HFFc6 (cell line): ENCODE measurements around the gene PKDREJ. TPM values are rescaled to one million over a fixed set of nuclear protein-coding genes. Genes with fewer than 3 reads are reported as not detected.
"Not testable (repeated sequence)": the region's sequence is repeated elsewhere in the genome, so short reads cannot be mapped to it uniquely, and the experiment has no call there.

ENCODE experiments used
- DNase-seq: peaks from one replicate; pipeline ENCODE4 v3.0.0-alpha.2; 2018
- H3K27ac Mint-ChIP-seq: 2 replicates; pipeline ENCODE4 v1.8.0; 2020; ENCODE audit warnings: mild to moderate bottlenecking, mixed read lengths
- H3K27me3 Mint-ChIP-seq: 2 replicates; pipeline ENCODE4 v1.8.0; 2021; ENCODE audit warnings: mild to moderate bottlenecking, moderate library complexity, mixed read lengths; ENCODE audit not compliant: insufficient read depth
- H3K36me3 Mint-ChIP-seq: 2 replicates; pipeline ENCODE4 v1.8.0; 2021; ENCODE audit warnings: low read depth, mixed read lengths
- H3K4me1 Mint-ChIP-seq: 2 replicates; pipeline ENCODE4 v1.8.0; 2020; ENCODE audit warnings: low read depth, mixed read lengths
- H3K4me3 Mint-ChIP-seq: 2 replicates; pipeline ENCODE4 v1.8.0; 2020; ENCODE audit warnings: mild to moderate bottlenecking, moderate library complexity, mixed read lengths
- H3K9me3 Mint-ChIP-seq: 2 replicates; pipeline ENCODE4 v1.8.0; 2020; ENCODE audit warnings: mild to moderate bottlenecking, mixed read lengths
- long read RNA-seq: library from polyadenylated mRNA; unstranded; transcript quantifications from one replicate; pipeline ENCODE4 v2.0.0, GENCODE V29; 2019
- total RNA-seq, 6 experiments: library from RNA; stranded (reverse); fragmentation: NEBNext Ultra II Directional; extraction: Animal tissue kit (Norgen Biotek cat#: 25700); gene quantifications; 2 replicates in 1 of 6; 3 replicates in 5 of 6; pipeline ENCODE4 v1.2.3, GENCODE V29; 2021
- TF ChIP-seq, protein P1 (sequence below): fragments of 200-600 bp; sonication (generic); IDR thresholded peaks from 2 replicates; pipeline ENCODE4 v1.5.0; 2021; ENCODE audit warnings: antibody characterized with exemption, mild to moderate bottlenecking

PKDREJ gene, protein sequence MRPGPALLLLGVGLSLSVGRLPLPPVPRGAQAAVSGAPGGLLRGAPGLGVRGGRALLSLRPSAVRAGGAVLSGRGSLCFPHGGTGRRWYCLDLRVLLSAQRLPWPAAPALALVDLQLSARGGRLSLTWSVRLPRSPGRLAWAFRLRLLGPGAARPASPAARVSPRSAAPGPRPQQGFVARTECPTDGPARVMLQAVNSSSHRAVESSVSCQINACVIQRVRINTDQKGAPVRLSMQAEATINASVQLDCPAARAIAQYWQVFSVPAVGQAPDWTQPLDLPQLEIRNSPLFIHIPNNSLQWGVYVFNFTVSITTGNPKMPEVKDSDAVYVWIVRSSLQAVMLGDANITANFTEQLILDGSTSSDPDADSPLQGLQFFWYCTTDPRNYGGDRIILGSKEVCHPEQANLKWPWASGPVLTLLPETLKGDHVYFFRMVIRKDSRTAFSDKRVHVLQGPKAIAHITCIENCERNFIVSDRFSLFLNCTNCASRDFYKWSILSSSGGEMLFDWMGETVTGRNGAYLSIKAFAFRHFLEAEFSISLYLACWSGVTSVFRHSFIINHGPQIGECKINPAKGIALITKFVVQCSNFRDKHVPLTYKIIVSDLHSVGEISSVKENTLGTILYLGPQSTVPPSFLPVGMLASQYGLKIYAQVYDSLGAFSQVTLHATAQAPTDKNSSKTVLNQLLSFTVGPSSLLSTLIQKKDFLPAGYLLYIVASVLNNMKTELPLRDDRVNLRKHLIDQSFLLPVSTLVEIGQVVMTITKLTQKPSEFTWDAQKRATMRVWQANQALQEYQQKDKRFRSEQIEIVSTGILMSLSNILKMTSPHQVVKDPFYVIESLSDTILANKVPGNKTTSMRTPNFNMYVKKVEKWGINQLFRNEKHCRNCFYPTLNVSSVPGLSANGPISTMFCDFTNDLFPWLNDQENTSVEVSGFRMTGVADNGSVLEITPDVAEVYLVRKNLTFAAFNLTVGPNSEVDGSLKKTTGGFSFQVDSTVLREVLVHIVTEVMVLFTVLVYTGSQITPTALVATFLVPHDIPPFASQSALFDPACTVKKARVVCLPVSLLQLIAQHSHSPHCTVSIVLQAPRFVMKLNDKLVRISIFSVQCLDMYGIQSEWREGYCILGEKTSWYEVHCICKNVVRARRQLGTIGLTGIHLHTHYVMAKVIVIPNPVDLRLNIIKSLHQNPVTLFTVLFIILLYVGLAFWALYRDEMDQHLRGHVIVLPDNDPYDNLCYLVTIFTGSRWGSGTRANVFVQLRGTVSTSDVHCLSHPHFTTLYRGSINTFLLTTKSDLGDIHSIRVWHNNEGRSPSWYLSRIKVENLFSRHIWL (N-terminal part only)
- total RNA-seq, result not detected
- long read RNA-seq, result 0 reads

DNA sequence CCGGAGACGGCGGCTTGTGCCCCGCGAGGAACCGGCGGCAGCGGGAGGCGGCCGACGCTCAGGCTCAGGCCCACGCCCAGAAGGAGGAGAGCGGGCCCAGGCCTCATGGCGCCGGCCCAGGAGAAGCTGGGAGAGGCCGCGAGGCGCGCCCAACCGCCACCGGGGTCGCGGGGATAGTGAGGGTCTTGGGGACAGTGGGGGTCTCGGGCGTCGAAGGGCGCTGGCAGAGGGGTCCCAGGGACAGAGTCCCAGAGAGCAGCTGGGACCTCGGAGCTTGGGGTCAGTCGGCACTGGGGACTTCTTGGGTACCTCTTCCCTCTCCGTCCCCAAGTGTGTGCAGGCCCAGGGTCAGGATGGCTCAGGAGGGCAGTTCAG is at the start of gene PKDREJ:
PKDREJ (minus strand) TSS at position 128 of the 375 bp plus-strand sequence; CDS start at position 107, 21 bp downstream.
- Mint-ChIP-seq H3K4me1 (peaks cover 13% of the 10 kb centered on the region), H3K9me3 (peaks cover 32% of the 10 kb centered on the region), H3K4me3 (no peak within 1 kb of the TSS), H3K27me3 (peaks cover 23% of the 10 kb centered on the region), H3K27ac (no peak within 1 kb of the TSS), H3K36me3 (peaks cover 19% of the 10 kb centered on the region; the same call in 1 of the 2 replicates)
- no peak for DNase-seq
- TF ChIP-seq, protein P1, sequence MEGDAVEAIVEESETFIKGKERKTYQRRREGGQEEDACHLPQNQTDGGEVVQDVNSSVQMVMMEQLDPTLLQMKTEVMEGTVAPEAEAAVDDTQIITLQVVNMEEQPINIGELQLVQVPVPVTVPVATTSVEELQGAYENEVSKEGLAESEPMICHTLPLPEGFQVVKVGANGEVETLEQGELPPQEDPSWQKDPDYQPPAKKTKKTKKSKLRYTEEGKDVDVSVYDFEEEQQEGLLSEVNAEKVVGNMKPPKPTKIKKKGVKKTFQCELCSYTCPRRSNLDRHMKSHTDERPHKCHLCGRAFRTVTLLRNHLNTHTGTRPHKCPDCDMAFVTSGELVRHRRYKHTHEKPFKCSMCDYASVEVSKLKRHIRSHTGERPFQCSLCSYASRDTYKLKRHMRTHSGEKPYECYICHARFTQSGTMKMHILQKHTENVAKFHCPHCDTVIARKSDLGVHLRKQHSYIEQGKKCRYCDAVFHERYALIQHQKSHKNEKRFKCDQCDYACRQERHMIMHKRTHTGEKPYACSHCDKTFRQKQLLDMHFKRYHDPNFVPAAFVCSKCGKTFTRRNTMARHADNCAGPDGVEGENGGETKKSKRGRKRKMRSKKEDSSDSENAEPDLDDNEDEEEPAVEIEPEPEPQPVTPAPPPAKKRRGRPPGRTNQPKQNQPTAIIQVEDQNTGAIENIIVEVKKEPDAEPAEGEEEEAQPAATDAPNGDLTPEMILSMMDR, result no peak

DNA sequence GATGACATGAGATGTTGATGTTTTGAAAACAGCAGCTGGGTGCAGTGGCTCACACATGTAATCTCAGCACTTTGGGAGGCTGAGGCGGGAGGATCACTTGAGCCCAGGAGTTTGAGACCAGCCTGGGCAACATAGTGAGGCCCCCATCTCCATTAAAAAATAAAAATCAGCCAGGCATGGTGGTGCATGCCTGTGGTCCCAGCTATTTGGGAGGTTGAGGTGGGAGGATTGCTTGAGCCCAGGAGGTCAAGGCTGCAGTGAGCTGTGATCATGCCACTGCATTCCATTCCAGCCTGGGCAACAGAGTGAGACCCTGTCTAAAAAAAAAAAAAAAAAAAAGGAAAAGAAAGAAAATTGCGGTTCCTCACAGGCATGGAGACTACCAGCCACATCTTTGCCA is 49.7 kb upstream of the PKDREJ start:
- H3K9me3 Mint-ChIP-seq, H3K27ac Mint-ChIP-seq, DNase-seq, H3K4me1 Mint-ChIP-seq, H3K27me3 Mint-ChIP-seq, H3K4me3 Mint-ChIP-seq: not testable (repeated sequence)
- H3K36me3 Mint-ChIP-seq, result peaks cover 13% of the 10 kb centered on the region; the same call in 1 of the 2 replicates

DNA sequence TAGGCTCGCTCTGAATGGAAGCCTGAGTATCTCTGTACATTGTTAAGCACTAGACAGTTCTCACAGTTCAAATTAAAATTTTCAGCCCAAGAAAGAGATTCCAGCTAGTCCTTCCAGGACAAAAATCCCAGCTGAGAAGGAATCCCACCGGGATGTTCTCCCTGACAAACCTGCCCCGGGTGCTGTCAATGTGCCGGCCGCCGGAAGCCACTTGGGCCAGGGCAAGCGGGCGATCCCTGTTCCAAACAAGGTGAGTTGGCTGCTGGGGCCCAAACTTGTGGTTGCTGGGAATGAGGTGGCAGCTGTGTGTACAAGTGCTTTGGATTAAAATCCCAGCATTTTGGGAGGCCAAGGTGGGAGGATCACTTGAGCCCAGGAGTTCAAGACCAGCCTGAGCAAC is 48.9 kb upstream of the PKDREJ start:
- Mint-ChIP-seq H3K4me1 (peaks cover 6% of the 10 kb centered on the region), H3K4me3 (no peak overlapping the region), H3K9me3 (no peaks in the 10 kb centered on the region), H3K27ac (no peak overlapping the region), H3K27me3 (no peaks in the 10 kb centered on the region), H3K36me3 (peaks cover 7% of the 10 kb centered on the region; the same call in 1 of the 2 replicates)
- DNase-seq, result no peak
- TF ChIP-seq, protein P1, result no peak

DNA sequence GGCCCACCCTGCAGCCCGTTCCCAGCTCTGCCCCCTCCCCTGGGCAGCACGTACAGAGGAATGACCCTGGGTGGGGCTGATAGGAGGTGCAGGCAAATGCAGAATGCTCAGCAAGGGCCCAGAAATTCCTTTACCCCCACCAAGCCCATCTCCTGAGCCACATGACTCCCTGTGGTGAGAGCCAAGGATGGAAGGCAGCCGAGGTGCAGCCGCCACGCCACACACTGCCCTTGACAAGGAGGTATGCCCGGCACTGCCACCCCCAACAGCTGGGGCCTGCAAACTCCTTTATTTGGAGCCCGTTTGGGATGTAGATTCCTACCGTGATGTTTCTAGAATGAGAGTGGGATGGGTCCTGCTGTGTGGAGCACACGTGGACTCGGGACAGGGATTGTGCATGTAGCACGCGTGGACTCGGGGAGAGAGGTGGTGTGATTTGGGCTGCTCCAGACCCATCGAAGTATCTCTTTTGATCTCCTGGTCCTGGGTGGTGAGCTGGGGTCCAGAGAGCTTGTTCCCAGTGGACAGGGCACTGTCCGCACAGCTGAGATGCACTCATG is 46.5 kb upstream of the PKDREJ start:
- DNase-seq, result no peak
- no peak overlapping the region for H3K27ac Mint-ChIP-seq
- H3K4me1 Mint-ChIP-seq, result peaks cover 12% of the 10 kb centered on the region
- no peaks in the 10 kb centered on the region for H3K9me3 Mint-ChIP-seq
- peaks cover 7% of the 10 kb centered on the region; the same call in 1 of the 2 replicates for H3K36me3 Mint-ChIP-seq
- no peak overlapping the region for H3K4me3 Mint-ChIP-seq
- H3K27me3 Mint-ChIP-seq, result no peaks in the 10 kb centered on the region
- TF ChIP-seq, protein P1, result no peak

DNA sequence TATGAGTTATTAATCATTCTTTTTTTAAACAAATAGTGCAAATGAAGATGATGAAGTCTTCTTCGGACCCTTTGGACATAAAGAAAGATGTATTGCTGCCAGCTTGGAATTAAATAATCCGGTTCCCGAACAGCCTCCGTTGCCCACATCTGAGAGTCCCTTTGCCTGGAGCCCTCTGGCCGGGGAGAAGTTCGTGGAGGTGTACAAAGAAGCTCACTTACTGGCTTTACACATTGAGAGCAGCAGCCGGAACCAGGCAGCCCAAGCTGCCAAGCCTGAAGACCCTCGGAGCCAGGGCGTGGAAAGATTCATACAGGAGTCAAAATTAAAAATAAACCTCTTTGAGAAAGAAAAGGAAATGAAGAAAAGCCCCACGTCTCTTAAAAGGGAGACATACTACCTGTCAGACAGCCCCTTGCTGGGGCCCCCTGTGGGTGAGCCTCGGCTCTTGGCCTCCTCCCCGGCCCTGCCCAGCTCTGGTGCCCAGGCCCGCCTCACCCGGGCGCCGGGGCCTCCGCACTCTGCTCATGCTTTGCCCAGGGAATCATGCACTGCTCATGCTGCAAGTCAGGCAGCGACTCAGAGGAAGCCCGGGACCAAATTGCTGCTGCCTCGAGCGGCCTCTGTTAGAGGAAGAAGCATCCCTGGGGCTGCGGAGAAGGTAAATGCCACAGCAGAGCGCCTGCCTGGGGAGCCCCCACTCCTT is 45.3 kb upstream of the PKDREJ start:
- TF ChIP-seq, protein P1, result no peak
- Mint-ChIP-seq H3K9me3 (no peaks in the 10 kb centered on the region), H3K36me3 (peaks cover 12% of the 10 kb centered on the region; the same call in 1 of the 2 replicates), H3K27ac (no peak overlapping the region), H3K4me3 (no peak overlapping the region), H3K27me3 (no peaks in the 10 kb centered on the region), H3K4me1 (peaks cover 23% of the 10 kb centered on the region)
- DNase-seq, result no peak
